Mucosa of stomach (tissue), 1 donor: ENCODE results near the gene GJB6.

ENCODE experiments used
- H3K27me3 ChIP-seq: one replicate; pipeline ENCODE4 v1.7.0; 2013; ENCODE audit warnings: mild to moderate bottlenecking, low read length; ENCODE audit not compliant: control insufficient read depth, insufficient read depth
- H3K36me3 ChIP-seq: one replicate; pipeline ENCODE4 v1.7.0; 2013; ENCODE audit warnings: low read length; ENCODE audit not compliant: control insufficient read depth, insufficient read depth
- H3K4me1 ChIP-seq: one replicate; pipeline ENCODE4 v1.7.0; 2013; ENCODE audit warnings: mild to moderate bottlenecking, low read length; ENCODE audit not compliant: control insufficient read depth, insufficient read depth
- H3K4me3 ChIP-seq: one replicate; pipeline ENCODE4 v1.7.0; 2013; ENCODE audit warnings: low read length
- H3K9ac ChIP-seq: one replicate; pipeline ENCODE4 v1.7.0; 2013; ENCODE audit warnings: mild to moderate bottlenecking, low read length, moderate library complexity
- H3K9me3 ChIP-seq: one replicate; pipeline ENCODE4 v1.7.0; 2013; ENCODE audit warnings: mild to moderate bottlenecking, low read length, moderate library complexity; ENCODE audit not compliant: control insufficient read depth
- donor health status: Pancreatic carcinoma.

GJB6 gene

GRCh38 chr13:20219577-20219976, 12.5 kb downstream of the GJB6 start:
- Histone ChIP-seq H3K27me3 (no peaks in the 10 kb centered on the region), H3K9ac (no peak overlapping the region), H3K36me3 (no peaks in the 10 kb centered on the region), H3K9me3 (no peaks in the 10 kb centered on the region), H3K4me1 (no peaks in the 10 kb centered on the region), H3K4me3 (no peak overlapping the region)

- Histone ChIP-seq H3K36me3 (no peaks in the 10 kb centered on the region), H3K4me1 (no peaks in the 10 kb centered on the region), H3K4me3 (no peak overlapping the region), H3K9me3 (no peaks in the 10 kb centered on the region), H3K9ac (no peak overlapping the region), H3K27me3 (no peaks in the 10 kb centered on the region)
These were observed 15.0 kb downstream of the GJB6 start for GRCh38 chr13:20217168-20217567.

- H3K9ac ChIP-seq = no peak overlapping the region
- H3K4me3 ChIP-seq = no peak overlapping the region
- no peaks in the 10 kb centered on the region for H3K4me1 ChIP-seq
- peaks cover 8% of the 10 kb centered on the region for H3K27me3 ChIP-seq
- no peaks in the 10 kb centered on the region for H3K9me3 ChIP-seq
- H3K36me3 ChIP-seq = no peaks in the 10 kb centered on the region
These were observed 22.2 kb downstream of the GJB6 start for GRCh38 chr13:20209948-20210347.

- Histone ChIP-seq H3K9me3 (no peaks in the 10 kb centered on the region), H3K9ac (no peak overlapping the region), H3K27me3 (peaks cover 8% of the 10 kb centered on the region), H3K36me3 (no peaks in the 10 kb centered on the region), H3K4me3 (no peak overlapping the region), H3K4me1 (no peaks in the 10 kb centered on the region)
These were observed 25.4 kb downstream of the GJB6 start for GRCh38 chr13:20206698-20207235.

GRCh38 chr13:20206065-20206697, 25.9 kb downstream of the GJB6 start:
- Histone ChIP-seq H3K9ac (no peak overlapping the region), H3K9me3 (no peaks in the 10 kb centered on the region), H3K36me3 (no peaks in the 10 kb centered on the region), H3K27me3 (peaks cover 8% of the 10 kb centered on the region), H3K4me1 (no peaks in the 10 kb centered on the region), H3K4me3 (no peak overlapping the region)

DNA sequence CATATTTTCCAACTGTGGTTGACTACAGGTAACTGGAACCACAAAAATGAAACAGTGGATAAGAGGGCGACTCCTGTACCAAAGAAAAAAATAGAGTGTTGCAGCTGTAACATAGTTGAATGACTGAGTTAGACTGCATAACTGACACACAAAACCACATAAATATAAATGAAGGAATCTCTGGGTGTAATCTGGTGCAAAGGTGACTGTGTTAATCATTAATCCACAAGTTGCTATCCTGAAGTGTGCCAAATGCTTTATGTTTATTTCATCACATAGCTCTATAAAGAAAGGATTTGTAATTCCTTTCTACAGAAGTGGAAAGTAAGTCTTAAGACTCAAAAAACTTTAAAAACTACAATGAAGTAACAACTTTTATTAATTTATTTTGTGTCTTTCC, 33.3 kb downstream of the GJB6 start:
- H3K36me3 ChIP-seq = no peaks in the 10 kb centered on the region
- H3K9me3 ChIP-seq = no peaks in the 10 kb centered on the region
- H3K4me3 ChIP-seq = no peak overlapping the region
- H3K4me1 ChIP-seq = peaks cover 18% of the 10 kb centered on the region
- H3K9ac ChIP-seq = no peak overlapping the region
- peaks cover 23% of the 10 kb centered on the region for H3K27me3 ChIP-seq

DNA sequence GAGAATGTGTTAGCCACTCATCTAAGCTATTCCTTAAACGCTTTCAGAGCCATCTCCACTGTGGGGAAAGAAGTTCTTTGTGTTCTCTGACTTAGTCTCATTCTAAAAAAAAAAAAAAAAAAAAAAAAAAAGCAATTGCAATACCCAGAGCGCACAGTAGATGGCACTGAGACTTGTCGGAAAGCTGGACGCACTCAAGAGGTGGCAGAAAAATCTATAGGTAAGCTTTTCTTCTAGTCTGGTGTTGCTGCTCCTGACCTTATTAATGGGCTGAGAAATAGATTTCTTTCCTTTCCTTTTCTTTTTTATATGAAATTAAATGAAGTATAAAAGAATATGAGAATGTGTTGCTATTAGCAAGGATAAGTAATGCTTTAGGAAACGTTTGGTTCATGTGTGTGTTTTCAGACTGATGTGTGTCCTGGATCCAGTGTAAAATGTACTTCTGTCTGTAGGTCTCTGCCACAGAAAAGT, 34.7 kb downstream of the GJB6 start:
- no peak overlapping the region for H3K9ac ChIP-seq
- no peaks in the 10 kb centered on the region for H3K36me3 ChIP-seq
- no peaks in the 10 kb centered on the region for H3K9me3 ChIP-seq
- peaks cover 33% of the 10 kb centered on the region for H3K27me3 ChIP-seq
- H3K4me3 ChIP-seq = no peak overlapping the region
- peaks cover 27% of the 10 kb centered on the region for H3K4me1 ChIP-seq

GRCh38 chr13:20195801-20196200, 36.3 kb downstream of the GJB6 start:
- peaks cover 35% of the 10 kb centered on the region for H3K4me1 ChIP-seq
- H3K9me3 ChIP-seq = no peaks in the 10 kb centered on the region
- no peak overlapping the region for H3K4me3 ChIP-seq
- H3K27me3 ChIP-seq = peaks cover 33% of the 10 kb centered on the region
- H3K36me3 ChIP-seq = no peaks in the 10 kb centered on the region
- H3K9ac ChIP-seq = no peak overlapping the region

GRCh38 chr13:20193907-20194631, 38.0 kb downstream of the GJB6 start:
- Histone ChIP-seq H3K9me3 (no peaks in the 10 kb centered on the region), H3K9ac (no peak overlapping the region), H3K36me3 (no peaks in the 10 kb centered on the region), H3K4me1 (peaks cover 32% of the 10 kb centered on the region), H3K27me3 (peaks cover 33% of the 10 kb centered on the region), H3K4me3 (no peak overlapping the region)

DNA sequence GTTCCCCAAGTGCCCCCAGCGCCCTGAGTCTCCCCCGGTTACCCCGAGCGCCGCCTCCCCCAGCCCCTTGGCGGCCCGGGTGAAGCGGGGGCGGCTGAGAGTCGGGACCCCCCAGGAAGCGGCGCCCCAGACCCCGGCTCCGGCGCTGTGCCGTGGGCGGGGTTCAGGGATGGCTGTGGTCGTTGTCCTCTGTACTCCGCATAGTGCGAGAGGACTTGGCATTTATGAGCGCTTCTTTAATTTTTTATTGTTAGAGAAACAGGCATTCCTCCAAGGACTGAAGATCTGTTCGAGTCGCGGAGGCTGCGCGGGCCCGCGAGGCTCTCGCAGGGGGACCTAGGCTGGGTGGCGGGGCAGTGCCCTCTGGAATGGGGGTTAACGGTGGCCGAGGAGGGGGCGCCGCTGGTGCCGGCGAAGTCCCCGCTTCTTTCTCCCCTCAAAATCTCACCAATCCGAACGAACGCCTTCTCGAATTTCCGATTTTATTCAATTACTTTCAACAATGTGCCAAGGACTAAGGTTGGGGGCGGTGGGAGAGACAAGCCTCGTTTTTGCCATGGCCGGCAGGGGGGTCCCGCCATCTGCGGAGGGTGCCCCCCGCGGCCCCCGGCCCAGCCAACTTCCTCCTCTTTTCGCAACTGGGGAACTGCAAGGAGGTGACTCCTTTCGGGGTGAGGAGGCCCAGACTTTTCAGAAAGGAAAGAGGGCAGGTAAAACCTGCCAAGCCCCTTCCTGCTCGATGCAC, 38.8 kb downstream of the GJB6 start:
- Histone ChIP-seq H3K4me1 (peaks cover 30% of the 10 kb centered on the region), H3K36me3 (no peaks in the 10 kb centered on the region), H3K27me3 (peaks cover 33% of the 10 kb centered on the region), H3K9ac (peak overlapping the region; percentile 40), H3K9me3 (no peaks in the 10 kb centered on the region), H3K4me3 (no peak overlapping the region)

DNA sequence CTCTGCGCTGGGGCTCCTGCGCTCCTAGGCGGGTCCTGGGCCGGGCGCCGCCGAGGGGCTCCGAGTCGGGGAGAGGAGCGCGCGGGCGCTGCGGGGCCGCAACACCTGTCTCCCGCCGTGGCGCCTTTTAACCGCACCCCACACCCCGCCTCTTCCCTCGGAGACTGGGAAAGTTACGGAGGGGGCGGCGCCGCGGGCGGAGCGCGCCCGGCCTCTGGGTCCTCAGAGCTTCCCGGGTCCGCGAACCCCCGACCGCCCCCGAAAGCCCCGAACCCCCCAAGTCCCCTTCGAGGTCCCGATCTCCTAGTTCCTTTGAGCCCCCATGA, 39.3 kb downstream of the GJB6 start, which contains the start of gene GJB2:
Gene GJB2, minus strand, starts transcription at position 103 of the 326 bp plus-strand sequence. CDS start 3,357 bp downstream, outside the sequence.
- Histone ChIP-seq H3K4me3 (peak within 1 kb of the TSS; percentile 23), H3K9ac (peak within 1 kb of the TSS; percentile 40), H3K27me3 (peaks cover 33% of the 10 kb centered on the region), H3K4me1 (peaks cover 24% of the 10 kb centered on the region), H3K36me3 (no peaks in the 10 kb centered on the region), H3K9me3 (no peaks in the 10 kb centered on the region)
